ENCODE results near the gene ENC1.

The ENC1 gene

DNA sequence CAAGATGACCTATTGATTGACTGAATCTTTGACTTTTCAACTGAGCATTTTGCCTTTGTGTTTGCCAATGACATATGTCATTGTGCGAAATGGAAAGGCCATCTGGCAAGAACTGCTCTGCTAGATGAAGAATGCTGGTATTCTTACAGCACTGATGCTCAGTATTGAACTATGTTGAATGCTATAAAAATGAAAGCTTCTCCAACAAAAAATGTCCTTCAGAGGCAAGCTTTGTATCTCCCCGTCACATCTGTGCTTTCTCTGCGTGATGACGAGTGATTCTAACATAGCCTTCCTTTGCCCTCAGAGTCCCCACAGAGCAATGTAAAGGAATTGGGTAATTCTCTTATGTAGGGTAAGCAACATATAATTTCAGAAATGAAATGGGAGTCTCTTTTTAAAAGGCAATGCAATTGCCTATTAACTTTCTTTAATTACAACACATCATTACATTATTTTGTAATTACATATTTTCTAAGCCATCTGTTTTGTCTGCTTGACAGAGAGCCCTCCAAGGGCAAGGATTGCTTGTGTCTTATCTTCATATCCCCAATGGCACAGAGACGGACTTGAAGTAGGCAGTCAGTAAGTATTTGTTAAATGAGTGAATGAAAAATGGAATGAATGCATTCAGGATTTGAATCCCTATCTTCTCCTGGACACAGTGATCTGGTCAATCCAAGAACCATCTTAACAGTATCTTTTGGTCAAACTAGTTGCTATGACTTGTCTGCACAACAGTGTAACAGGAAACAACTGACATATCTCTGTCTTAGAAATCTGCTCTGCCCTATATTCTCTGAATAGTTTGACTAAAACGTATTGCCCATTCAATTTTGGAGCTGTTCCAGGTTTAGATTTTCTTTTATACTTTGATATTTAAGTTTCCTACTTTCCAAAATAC lies 46.1 kb downstream of the ENC1 start:
- TF ChIP-seq CTCF (IDR thresholded peaks at IDR 0.05; ENCODE audit: insufficient read depth, missing control alignments) = no peak
- no peak for DNase-seq (ENCODE audit: insufficient read length, low spot score)
- no peak for FAIRE-seq

- peak; percentile 6 for FAIRE-seq
- no peak for DNase-seq (ENCODE audit: insufficient read length, low spot score)
- TF ChIP-seq CTCF (IDR thresholded peaks at IDR 0.05; ENCODE audit: insufficient read depth, missing control alignments) = no peak
These were observed 51.1 kb downstream of the ENC1 start for GRCh38 chr5:74589204-74590056.

- FAIRE-seq = no peak
- TF ChIP-seq CTCF (IDR thresholded peaks at IDR 0.05; ENCODE audit: insufficient read depth, missing control alignments) = no peak
- no peak for DNase-seq (ENCODE audit: insufficient read length, low spot score)
These were observed 52.1 kb downstream of the ENC1 start for GRCh38 chr5:74588415-74588814.

GRCh38 chr5:74587890-74588289 lies 52.6 kb downstream of the ENC1 start:
- DNase-seq (ENCODE audit: insufficient read length, low spot score) (no peak), FAIRE-seq (no peak)
- no peak for TF ChIP-seq CTCF (IDR thresholded peaks at IDR 0.05; ENCODE audit: insufficient read depth, missing control alignments)

- FAIRE-seq (no peak), DNase-seq (ENCODE audit: insufficient read length, low spot score) (no peak)
- no peak for TF ChIP-seq CTCF (IDR thresholded peaks at IDR 0.05; ENCODE audit: insufficient read depth, missing control alignments)
These were observed 53.2 kb downstream of the ENC1 start for GRCh38 chr5:74587300-74587699.

DNA sequence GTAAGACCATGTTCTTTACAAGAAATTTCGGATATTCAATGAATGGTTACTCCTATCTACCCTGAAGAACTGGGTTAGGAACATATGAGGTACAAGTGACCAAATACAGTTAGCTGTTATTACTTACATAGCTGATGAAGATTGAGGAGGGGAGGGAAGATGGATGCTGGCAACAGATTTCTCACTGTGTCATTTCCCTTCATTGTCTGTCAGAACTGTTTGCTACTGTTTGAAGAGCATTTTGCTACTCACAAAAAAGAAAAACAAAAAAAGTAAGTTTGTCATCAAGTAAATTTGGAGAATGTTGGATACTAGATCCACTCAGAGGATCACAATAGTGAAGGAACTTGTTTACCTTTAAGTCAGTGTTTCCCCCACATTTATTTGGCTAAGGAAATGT lies 53.7 kb downstream of the ENC1 start:
- TF ChIP-seq CTCF (IDR thresholded peaks at IDR 0.05; ENCODE audit: insufficient read depth, missing control alignments) = no peak
- DNase-seq (ENCODE audit: insufficient read length, low spot score) = no peak
- FAIRE-seq = no peak

Measured in D721Med (cell line).